ENCODE measurements around the gene RNF175.
A peak's percentile ranks its signal among the peaks of the same experiment; 100 is the strongest.

The RNF175 gene

DNA sequence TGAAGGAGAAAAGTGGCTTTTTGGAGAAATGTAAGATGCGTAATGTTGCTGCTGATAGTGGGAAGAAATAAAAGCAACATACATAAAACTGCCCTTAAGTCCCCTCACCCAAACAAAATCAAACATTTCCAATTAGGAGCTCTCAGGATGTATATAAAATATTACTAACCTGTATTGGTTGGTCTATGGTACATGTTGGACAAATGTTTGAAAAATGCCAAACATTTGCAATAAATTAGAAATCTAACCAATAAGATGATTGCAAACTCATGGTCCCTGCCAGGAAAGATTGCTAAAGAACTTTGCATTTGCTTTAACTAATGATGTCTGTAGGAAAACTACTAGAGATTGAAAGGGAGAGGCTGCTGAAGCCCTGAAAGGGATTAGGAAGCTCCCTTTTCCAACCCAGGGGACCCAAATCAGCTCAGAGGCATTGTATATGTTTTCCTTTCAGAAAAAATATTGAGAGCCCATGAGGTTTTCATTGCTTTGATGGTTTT lies 27.3 kb upstream of the RNF175 start:
- peak overlapping the region in 6 of 21 experiments; percentile 43 to 79 (median 75) for H3K27ac ChIP-seq
- H3K4me3 ChIP-seq: peak overlapping the region in 6 of 7 experiments; percentile 14 to 38 (median 31)

- peak overlapping the region in 2 of 21 experiments; percentile 24 to 79 for H3K27ac ChIP-seq
- peak overlapping the region in 5 of 7 experiments; percentile 23 to 38 (median 32) for H3K4me3 ChIP-seq
Measured at GRCh38 chr4:153785910-153786721, 26.3 kb upstream of the RNF175 start.

- Histone ChIP-seq H3K4me3 (no peak overlapping the region), H3K27ac (no peak overlapping the region)
Measured at GRCh38 chr4:153784166-153784699, 24.4 kb upstream of the RNF175 start.

GRCh38 chr4:153782581-153782980 lies 22.8 kb upstream of the RNF175 start:
- Histone ChIP-seq H3K4me3 (no peak overlapping the region), H3K27ac (no peak overlapping the region)

DNA sequence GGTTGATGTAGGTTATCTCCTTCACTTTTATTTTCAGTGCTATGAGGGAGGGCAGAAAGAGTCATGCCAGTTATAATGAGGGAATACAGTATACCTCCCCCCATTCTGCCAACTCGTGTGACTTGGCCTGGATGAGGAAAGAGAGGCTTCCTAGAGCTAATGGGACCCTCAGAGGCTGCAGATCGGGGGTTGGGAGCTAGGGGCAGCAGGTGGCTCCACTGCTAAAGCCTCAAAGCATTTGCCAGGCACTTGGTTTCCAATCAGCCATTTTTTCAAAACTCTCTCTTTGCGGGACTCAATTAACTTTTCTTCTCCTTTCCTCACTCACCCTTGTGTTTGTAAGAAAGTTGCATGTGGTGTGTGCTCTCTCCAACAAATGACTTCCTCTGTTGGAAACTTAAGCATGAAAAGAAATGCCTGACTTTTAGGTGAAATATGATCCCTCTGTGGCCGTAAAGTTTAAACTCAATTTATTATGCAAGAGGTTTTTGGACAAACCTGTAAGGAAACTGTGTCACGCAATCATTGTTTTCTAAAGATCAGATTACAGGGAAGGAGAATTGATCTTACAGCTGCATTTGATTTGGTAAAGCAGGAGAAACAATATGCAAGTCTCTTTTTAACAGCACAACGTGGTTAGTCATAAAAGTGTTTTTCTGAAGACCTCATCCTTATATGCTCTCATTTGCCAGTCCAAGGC lies 22.0 kb upstream of the RNF175 start:
- H3K27ac ChIP-seq: no peak overlapping the region

DNA sequence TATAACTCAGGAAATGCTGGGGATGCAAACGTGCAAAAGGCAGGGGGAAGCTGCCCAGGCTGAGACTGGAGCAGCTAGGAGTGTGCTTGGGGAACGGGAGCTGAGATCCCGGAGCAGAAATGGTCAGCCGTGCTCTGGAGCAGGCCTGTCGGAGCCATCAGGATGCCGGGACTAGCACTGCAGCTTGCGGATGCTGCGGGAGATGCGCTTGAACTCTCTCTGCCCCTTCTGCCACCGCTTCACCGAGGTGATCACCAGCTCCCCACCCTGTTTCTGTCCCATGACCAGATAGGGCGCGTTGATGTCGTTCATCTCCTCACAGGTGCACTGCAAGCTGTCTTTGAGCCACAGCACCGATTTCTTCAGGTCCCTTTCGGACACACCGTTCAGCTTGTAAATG lies 21.5 kb upstream of the RNF175 start:
- no peak overlapping the region for H3K27ac ChIP-seq
- no peak overlapping the region for H3K4me3 ChIP-seq

More for the DNA sequence above, 22.0 kb upstream of the RNF175 start:
- no peak overlapping the region for H3K4me3 ChIP-seq

GRCh38 chr4:153780876-153781275 lies 21.1 kb upstream of the RNF175 start:
- H3K27ac ChIP-seq: no peak overlapping the region
- H3K4me3 ChIP-seq: no peak overlapping the region

GRCh38 chr4:153780221-153780620 lies 20.4 kb upstream of the RNF175 start:
- no peak overlapping the region for H3K27ac ChIP-seq
- H3K4me3 ChIP-seq: no peak overlapping the region

- Histone ChIP-seq H3K4me3 (no peak overlapping the region), H3K27ac (no peak overlapping the region)
Measured at GRCh38 chr4:153778383-153778782, 18.6 kb upstream of the RNF175 start.

DNA sequence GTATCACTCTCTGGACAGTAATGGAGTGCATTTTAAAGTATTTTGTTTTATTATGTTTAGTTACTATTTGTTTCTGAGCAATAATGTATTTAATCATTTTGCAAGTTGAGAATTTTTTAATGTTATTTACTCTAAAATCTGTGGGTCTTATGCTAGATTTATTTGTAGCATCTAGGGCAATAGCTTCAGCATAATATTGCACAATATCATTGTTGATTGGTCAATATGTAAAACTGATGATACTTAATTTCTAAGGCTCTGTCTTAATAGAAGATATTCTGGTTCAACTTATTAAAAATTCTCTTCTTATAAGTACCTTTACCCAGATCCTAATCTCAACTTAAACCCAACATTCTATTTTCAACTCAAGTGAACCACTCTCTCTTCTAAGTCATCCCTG lies 17.6 kb upstream of the RNF175 start:
- H3K27ac ChIP-seq: no peak overlapping the region
- no peak overlapping the region for H3K4me3 ChIP-seq

GRCh38 chr4:153776601-153777000 lies 16.8 kb upstream of the RNF175 start:
- no peak overlapping the region for H3K27ac ChIP-seq
- no peak overlapping the region for H3K4me3 ChIP-seq

GRCh38 chr4:153773236-153773690 lies 13.4 kb upstream of the RNF175 start:
- Histone ChIP-seq H3K27ac (no peak overlapping the region), H3K4me3 (no peak overlapping the region)

- H3K27ac ChIP-seq: no peak overlapping the region
- H3K4me3 ChIP-seq: no peak overlapping the region
Measured at GRCh38 chr4:153771046-153771445, 11.2 kb upstream of the RNF175 start.

GRCh38 chr4:153766758-153767157 lies 6.9 kb upstream of the RNF175 start:
- Histone ChIP-seq H3K4me3 (no peak overlapping the region), H3K27ac (no peak overlapping the region)

DNA sequence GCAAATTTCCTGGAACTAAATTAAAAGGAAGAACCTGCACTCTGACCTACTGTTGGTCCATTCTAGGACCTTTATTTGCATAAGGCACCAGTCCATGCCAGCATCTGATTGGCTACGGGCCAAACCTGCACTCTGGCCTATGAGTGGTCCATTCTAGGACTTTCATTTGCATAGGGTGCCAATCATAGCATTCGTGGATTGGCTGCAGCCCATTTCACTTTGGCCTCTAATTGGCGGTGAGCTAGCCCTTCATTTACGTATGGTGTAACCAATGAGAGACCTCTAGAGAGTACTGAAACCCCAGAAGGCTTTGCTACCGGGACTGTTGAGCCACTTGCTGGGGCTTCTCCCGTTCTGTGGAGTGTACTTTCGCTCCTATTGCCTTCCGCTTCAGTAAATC lies 6.1 kb upstream of the RNF175 start:
- Histone ChIP-seq H3K4me3 (no peak overlapping the region), H3K27ac (no peak overlapping the region)

DNA sequence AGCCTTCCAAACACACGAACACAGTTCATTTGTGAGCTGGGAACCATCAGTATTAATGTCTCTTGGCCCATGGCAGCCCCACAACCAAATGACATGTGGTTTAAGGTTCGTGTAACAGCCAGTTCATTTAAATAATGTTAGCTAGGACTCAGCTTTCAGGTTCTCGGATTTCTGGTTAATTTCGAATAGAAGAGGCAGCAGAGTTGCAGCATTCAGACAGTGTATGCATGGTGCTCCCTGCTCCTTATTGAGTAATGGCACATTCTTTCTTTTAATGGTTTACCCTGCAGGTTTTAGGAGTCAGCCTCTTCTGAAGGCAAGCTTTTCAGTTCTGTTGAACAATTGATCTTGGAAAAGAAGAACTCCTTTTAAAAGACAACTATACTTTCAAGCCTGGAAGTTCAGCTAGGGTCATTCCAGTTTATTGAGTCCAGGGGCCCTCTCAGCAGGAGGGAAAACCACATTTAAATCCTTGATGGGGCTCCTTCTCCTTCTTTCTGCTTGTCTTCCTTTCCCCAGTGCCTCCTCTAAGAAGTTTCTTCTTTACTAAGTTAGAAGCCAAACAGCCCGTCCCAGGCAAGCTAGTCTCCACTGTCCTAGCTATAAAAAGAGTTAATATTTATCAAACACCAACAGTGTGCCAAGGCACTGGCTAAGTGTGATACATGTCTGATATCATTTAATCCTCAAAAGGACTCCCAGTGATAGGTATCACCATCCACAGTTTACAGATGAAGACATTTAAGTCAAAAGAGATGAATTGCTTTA lies 5.0 kb upstream of the RNF175 start:
- H3K27ac ChIP-seq: no peak overlapping the region
- no peak overlapping the region for H3K4me3 ChIP-seq

- Histone ChIP-seq H3K27ac (no peak overlapping the region), H3K4me3 (no peak overlapping the region)
Measured at GRCh38 chr4:153763404-153763803, 3.6 kb upstream of the RNF175 start.

DNA sequence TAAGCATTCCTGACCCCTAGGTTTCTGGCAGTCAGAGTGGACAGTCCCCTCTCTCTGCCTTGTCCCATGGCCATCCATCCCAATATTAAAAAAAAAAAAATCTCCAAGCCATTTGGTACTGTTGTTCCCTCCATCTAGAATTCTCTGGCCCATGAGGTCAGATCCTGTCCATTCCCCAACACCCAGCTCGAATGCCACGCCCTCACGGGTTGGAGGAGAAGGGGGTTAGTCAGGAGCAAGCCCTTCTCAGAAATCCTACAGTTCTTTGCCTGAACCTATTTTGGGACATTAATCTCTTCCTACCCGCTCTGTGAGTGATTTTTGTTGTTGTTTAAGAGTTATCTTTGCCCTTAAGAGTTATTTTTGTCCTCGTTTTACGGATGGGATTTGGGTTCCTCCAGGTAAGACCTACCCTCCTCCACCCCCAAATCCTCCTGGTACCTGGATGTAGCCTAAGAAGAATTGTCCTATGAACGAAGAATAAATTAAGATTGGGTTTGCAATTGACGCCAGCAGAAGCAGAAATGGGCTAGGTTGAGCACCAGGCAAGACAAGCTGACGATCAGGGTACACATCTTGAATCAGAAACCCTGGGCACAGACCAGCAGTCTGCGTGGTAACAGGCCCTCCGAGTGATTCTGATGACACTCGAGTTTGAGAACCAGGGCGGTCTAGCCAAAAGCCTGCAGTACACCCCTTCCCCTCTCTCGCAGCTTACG lies 977 bp downstream of the RNF175 start:
- peak overlapping the region in 1 of 21 experiments; percentile 32 for H3K27ac ChIP-seq
- peak overlapping the region in 6 of 7 experiments; percentile 27 to 60 (median 40) for H3K4me3 ChIP-seq

DNA sequence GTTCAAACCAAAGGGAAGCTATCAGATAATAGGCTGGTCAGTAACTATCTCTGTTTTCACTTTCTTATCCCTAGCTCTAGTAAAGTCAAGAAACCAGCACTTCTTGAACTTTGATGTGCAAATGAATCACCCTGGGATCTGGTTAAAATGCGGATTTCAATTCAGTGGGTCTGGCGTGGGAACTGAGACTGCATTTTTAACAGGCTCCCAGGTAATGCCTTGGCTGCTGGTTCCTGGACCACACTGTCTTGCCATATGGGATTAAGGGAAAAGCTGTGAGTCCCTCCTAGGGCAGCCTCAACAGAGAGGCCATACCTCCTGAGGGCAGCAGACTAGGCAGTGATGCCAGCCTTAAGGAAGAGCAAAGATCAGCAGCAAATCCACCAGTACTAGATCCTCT lies 1.7 kb downstream of the RNF175 start:
- Histone ChIP-seq H3K27ac (no peak overlapping the region), H3K4me3 (no peak overlapping the region)

All from skin epidermis (tissue), 12 donors.